HG02840 (cell line): Measurements from ENCODE around the gene XPNPEP3.

ENCODE experiments used
- ATAC-seq: cut with Tn5 transposase; IDR thresholded peaks from one replicate; pipeline ENCODE4 v1.9.1; 2021; ENCODE audit warnings: mild to moderate bottlenecking, moderate library complexity, moderate number of reproducible peaks; ENCODE audit not compliant: unreplicated experiment, low FRiP score

The XPNPEP3 gene

GRCh38 chr22:40922484-40923303 lies 65.7 kb downstream of the XPNPEP3 start:
- ATAC-seq: no peak

GRCh38 chr22:40928657-40929056 lies 71.7 kb downstream of the XPNPEP3 start:
- ATAC-seq: no peak

GRCh38 chr22:40932396-40932795 lies 75.4 kb downstream of the XPNPEP3 start:
- ATAC-seq: no peak

GRCh38 chr22:40939202-40939601 lies 82.3 kb downstream of the XPNPEP3 start:
- no peak for ATAC-seq

- ATAC-seq: peak; percentile 86
Measured at GRCh38 chr22:40950962-40951794, 94.2 kb downstream of the XPNPEP3 start, which contains the start of gene RBX1. Gene RBX1, plus strand, starts transcription at chr22:40951378. Its CDS starts 21 bp downstream, at chr22:40951399.

GRCh38 chr22:40951795-40952605 lies 95.1 kb downstream of the XPNPEP3 start:
- ATAC-seq: no peak

GRCh38 chr22:40953471-40953870 lies 96.5 kb downstream of the XPNPEP3 start:
- no peak for ATAC-seq

GRCh38 chr22:40954113-40954512 lies 97.2 kb downstream of the XPNPEP3 start:
- ATAC-seq: no peak

GRCh38 chr22:40955571-40955970 lies 98.6 kb downstream of the XPNPEP3 start:
- no peak for ATAC-seq

GRCh38 chr22:40957601-40958000 lies 100.7 kb downstream of the XPNPEP3 start:
- ATAC-seq: no peak

GRCh38 chr22:40958299-40958698 lies 101.4 kb downstream of the XPNPEP3 start:
- ATAC-seq: no peak

- no peak for ATAC-seq
Measured at GRCh38 chr22:40960145-40960544, 103.2 kb downstream of the XPNPEP3 start.

- ATAC-seq: no peak
Measured at GRCh38 chr22:40965936-40966725, 109.2 kb downstream of the XPNPEP3 start.

GRCh38 chr22:40966726-40967085 lies 109.8 kb downstream of the XPNPEP3 start:
- ATAC-seq: no peak

- no peak for ATAC-seq
Measured at GRCh38 chr22:40967111-40967760, 110.3 kb downstream of the XPNPEP3 start.

GRCh38 chr22:40972587-40972986 lies 115.6 kb downstream of the XPNPEP3 start:
- ATAC-seq: no peak

GRCh38 chr22:40973144-40973543 lies 116.2 kb downstream of the XPNPEP3 start:
- ATAC-seq: no peak

GRCh38 chr22:40975366-40975765 lies 118.4 kb downstream of the XPNPEP3 start:
- ATAC-seq: no peak
